Measurements from ENCODE around the gene ABHD2.

ABHD2 gene

DNA sequence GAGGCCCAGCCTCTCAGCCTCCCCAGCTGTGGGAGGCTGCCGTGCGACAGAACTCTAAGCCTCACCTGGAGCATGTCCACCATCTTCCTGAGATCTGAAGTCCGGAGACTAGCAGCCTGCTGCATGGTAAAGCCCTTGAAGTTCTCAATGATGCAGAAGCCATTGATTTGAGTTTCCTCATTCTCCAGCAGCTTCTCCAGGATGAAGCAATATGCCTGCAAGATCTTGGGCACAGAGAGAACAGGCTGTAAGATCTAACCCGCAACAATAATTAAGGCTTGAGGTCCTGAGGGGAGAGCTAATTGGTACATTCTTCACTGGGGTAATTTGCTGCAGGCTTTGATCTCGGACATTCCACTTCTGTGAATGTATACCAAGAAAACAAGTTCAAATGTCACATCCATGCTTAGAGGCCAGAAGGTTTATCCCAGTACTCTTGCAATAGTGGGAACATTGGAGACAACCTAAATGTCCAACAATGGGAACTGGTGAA is 123.5 kb downstream of the ABHD2 start:
- ChIA-PET CTCF (no interaction called here), POLR2A (no interaction called here)
- TF ChIP-seq ARNT (IDR thresholded peaks at IDR 0.05) (no peak), SUZ12 (IDR thresholded peaks at IDR 0.05) (no peak), SP1 (IDR thresholded peaks at IDR 0.05) (no peak), FOXK2 (IDR thresholded peaks at IDR 0.05) (no peak), BHLHE40 (IDR thresholded peaks at IDR 0.05; ENCODE audit: borderline replicate concordance) (no peak), ZNF384 (IDR thresholded peaks at IDR 0.05) (no peak), LEF1 (IDR thresholded peaks at IDR 0.05; ENCODE audit: borderline replicate concordance) (no peak)
- DNase-seq (ENCODE audit: extremely low spot score) = no peak

DNA sequence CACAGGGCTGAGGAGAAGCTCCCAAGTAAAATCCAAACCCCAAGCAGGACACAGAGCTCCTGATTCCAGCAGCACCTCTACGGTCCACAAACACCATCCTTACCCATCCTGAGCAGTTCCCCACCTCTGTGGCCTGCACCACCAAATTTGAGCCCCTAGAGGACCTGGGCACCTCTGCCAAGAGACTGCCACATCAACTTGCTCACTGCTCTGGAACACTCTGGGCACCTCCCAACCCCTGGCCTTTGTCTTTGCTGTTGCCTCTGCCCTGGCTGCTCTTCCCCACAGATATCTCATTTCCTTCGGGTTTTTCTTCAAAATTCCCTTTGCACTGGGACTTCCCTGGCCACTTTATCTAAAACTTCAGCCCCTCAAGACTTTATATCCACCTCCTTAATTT is 127.4 kb downstream of the ABHD2 start:
- DNase-seq (ENCODE audit: extremely low spot score) = no peak
- no peak for TF ChIP-seq FOXA1 (IDR thresholded peaks at IDR 0.05)
- TF ChIP-seq FOXM1 (IDR thresholded peaks at IDR 0.05; ENCODE audit: borderline replicate concordance) = no peak
- TF ChIP-seq LEF1 (IDR thresholded peaks at IDR 0.05; ENCODE audit: borderline replicate concordance) = no peak
- CTCF ChIA-PET = interaction anchor here (1.5 kb wide), 1 partner anchor 9 kb away, joined by 15 read pairs; no protein-coding TSS in a partner anchor
- POLR2A ChIA-PET = interaction anchor here (1.2 to 2.3 kb wide), 2 partner anchors 9 to 28 kb away, joined by 7 read pairs; partner anchors contain the start of gene FANCI

DNA sequence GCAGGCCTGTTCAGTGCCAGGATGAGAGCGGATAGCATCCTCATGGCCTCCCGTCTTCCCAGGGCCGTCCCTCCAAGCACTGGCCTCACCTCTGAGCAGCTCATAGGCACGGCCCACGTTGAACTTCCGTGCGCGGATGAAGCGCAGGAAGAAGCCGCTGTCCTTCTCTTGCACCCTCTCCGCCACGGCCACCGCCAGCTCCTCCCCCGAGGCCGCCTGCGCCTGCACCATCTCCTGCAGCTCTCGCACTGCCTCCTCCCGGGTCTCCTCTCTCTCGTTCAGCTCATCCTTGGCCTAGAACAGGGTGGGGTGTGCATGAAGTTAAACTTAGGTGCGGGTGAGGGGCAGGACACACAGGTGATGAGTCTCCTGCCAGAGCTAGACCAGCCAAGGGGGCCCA is 128.8 kb downstream of the ABHD2 start:
- ChIA-PET POLR2A (interaction anchor here (1.3 to 1.5 kb wide), 2 partner anchors 10 to 27 kb away, joined by 3 to 6 read pairs; partner anchors contain the start of gene FANCI), CTCF (interaction anchor here (0.6 to 3.3 kb wide), 2 partner anchors 10 to 14 kb away, joined by 3 to 25 read pairs; no protein-coding TSS in a partner anchor)
- TF ChIP-seq BHLHE40 (IDR thresholded peaks at IDR 0.05; ENCODE audit: borderline replicate concordance) (no peak), FOXM1 (IDR thresholded peaks at IDR 0.05; ENCODE audit: borderline replicate concordance) (no peak), ZNF384 (IDR thresholded peaks at IDR 0.05) (no peak), SP1 (IDR thresholded peaks at IDR 0.05) (no peak), L3MBTL2 (conservative IDR thresholded peaks at IDR 0.05) (no peak), FOXA1 (IDR thresholded peaks at IDR 0.05) (no peak), CTBP1 (IDR thresholded peaks at IDR 0.05; ENCODE audit: borderline replicate concordance) (no peak), SUZ12 (IDR thresholded peaks at IDR 0.05) (no peak), ARNT (IDR thresholded peaks at IDR 0.05) (no peak), NFRKB (IDR thresholded peaks at IDR 0.05) (no peak), FOXK2 (IDR thresholded peaks at IDR 0.05) (no peak), ELF4 (IDR thresholded peaks at IDR 0.05) (no peak), LEF1 (IDR thresholded peaks at IDR 0.05; ENCODE audit: borderline replicate concordance) (no peak), HDGF (IDR thresholded peaks at IDR 0.05; ENCODE audit: borderline replicate concordance) (no peak), TARDBP (IDR thresholded peaks at IDR 0.05) (no peak)
- TF ChIP-seq, protein P1, sequence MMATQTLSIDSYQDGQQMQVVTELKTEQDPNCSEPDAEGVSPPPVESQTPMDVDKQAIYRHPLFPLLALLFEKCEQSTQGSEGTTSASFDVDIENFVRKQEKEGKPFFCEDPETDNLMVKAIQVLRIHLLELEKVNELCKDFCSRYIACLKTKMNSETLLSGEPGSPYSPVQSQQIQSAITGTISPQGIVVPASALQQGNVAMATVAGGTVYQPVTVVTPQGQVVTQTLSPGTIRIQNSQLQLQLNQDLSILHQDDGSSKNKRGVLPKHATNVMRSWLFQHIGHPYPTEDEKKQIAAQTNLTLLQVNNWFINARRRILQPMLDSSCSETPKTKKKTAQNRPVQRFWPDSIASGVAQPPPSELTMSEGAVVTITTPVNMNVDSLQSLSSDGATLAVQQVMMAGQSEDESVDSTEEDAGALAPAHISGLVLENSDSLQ (IDR thresholded peaks at IDR 0.05) = no peak
- no peak for DNase-seq (ENCODE audit: extremely low spot score)

GRCh38 chr15:89217686-89218376 is 129.6 kb downstream of the ABHD2 start:
- CTCF ChIA-PET = interaction anchor here (0.6 to 3.3 kb wide), 3 partner anchors 11 to 26 kb away, joined by 3 to 25 read pairs (median 3); partner anchors contain the start of gene FANCI
- POLR2A ChIA-PET = interaction anchor here (1.3 to 1.5 kb wide), 2 partner anchors 11 to 26 kb away, joined by 3 to 6 read pairs; partner anchors contain the start of gene FANCI
- TF ChIP-seq HDGF (IDR thresholded peaks at IDR 0.05; ENCODE audit: borderline replicate concordance) (no peak), SP1 (IDR thresholded peaks at IDR 0.05) (no peak)
- no peak for DNase-seq (ENCODE audit: extremely low spot score)

GRCh38 chr15:89218531-89218930 is 130.3 kb downstream of the ABHD2 start:
- POLR2A ChIA-PET = interaction anchor here (1.3 to 1.5 kb wide), 2 partner anchors 12 to 25 kb away, joined by 3 to 6 read pairs; partner anchors contain the start of gene FANCI
- TF ChIP-seq FOXA1 (IDR thresholded peaks at IDR 0.05) (no peak), NFRKB (IDR thresholded peaks at IDR 0.05) (no peak), ZNF384 (IDR thresholded peaks at IDR 0.05) (no peak), ARNT (IDR thresholded peaks at IDR 0.05) (no peak), SP1 (IDR thresholded peaks at IDR 0.05) (no peak), FOXK2 (IDR thresholded peaks at IDR 0.05) (no peak), BHLHE40 (IDR thresholded peaks at IDR 0.05; ENCODE audit: borderline replicate concordance) (no peak), HDGF (IDR thresholded peaks at IDR 0.05; ENCODE audit: borderline replicate concordance) (no peak), ELF4 (IDR thresholded peaks at IDR 0.05) (no peak), TARDBP (IDR thresholded peaks at IDR 0.05) (no peak), CTBP1 (IDR thresholded peaks at IDR 0.05; ENCODE audit: borderline replicate concordance) (no peak), SUZ12 (IDR thresholded peaks at IDR 0.05) (no peak), LEF1 (IDR thresholded peaks at IDR 0.05; ENCODE audit: borderline replicate concordance) (no peak), FOXM1 (IDR thresholded peaks at IDR 0.05; ENCODE audit: borderline replicate concordance) (no peak), L3MBTL2 (conservative IDR thresholded peaks at IDR 0.05) (no peak)
- TF ChIP-seq, protein P1 (IDR thresholded peaks at IDR 0.05) = no peak
- CTCF ChIA-PET = interaction anchor here (1.2 to 3.3 kb wide), 3 partner anchors 12 to 47 kb away, joined by 3 to 25 read pairs (median 3); partner anchors contain the start of gene FANCI
- no peak for DNase-seq (ENCODE audit: extremely low spot score)

DNA sequence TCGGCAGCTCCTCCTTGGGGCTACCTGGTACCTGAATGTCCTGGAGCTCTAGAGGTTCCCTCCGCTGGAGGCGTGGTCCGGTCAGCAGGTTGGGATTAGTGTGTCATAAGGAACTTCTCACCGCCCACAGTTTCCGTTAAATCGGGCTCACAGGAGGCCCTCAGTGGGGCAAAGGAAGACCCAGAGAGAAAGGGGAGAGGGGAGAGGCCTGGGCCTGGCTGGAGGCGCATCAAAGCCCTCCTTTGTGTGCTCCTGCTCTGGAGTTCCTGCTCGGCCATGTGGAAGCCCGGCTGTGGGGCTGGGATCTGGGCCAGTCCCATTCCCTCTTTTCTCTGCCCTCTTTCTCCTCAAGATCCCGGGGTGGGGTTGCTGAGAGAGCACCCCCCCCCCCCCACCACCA is 133.3 kb downstream of the ABHD2 start, which contains the start of gene RLBP1:
RLBP1 (minus strand) TSS at position 37 of the 400 bp plus-strand sequence. CDS start 2,604 bp downstream, outside the sequence.
- CTCF ChIA-PET = interaction anchor here (2.6 kb wide), 1 partner anchor 15 kb away, joined by 12 read pairs; no protein-coding TSS in a partner anchor
- POLR2A ChIA-PET = interaction anchor here (1.1 kb wide), 1 partner anchor 22 kb away, joined by 3 read pairs; the partner anchor contains the start of gene FANCI

More for the DNA sequence above, 133.3 kb downstream of the ABHD2 start, which contains the start of gene RLBP1:
- TF ChIP-seq SUZ12 (IDR thresholded peaks at IDR 0.05) (no peak), CTBP1 (IDR thresholded peaks at IDR 0.05; ENCODE audit: borderline replicate concordance) (no peak), ELF4 (IDR thresholded peaks at IDR 0.05) (no peak), ARNT (IDR thresholded peaks at IDR 0.05) (no peak), BHLHE40 (IDR thresholded peaks at IDR 0.05; ENCODE audit: borderline replicate concordance) (no peak), SP1 (IDR thresholded peaks at IDR 0.05) (no peak), ZNF384 (IDR thresholded peaks at IDR 0.05) (no peak), FOXK2 (IDR thresholded peaks at IDR 0.05) (no peak)
- TF ChIP-seq, protein P1 (IDR thresholded peaks at IDR 0.05) = no peak
- no peak for DNase-seq (ENCODE audit: extremely low spot score)
